HCT116 (cell line): Measurements from ENCODE around the gene CASTOR1. TPM values are rescaled to one million over a fixed set of nuclear protein-coding genes. Genes with fewer than 3 reads are reported as not detected.

Experiments
- ATAC-seq: fragments of 200-7000 bp; cut with Tn5 transposase; 2 replicates; pipeline ENCODE4 v1.9.1; 2020; ENCODE audit warnings: mild to moderate bottlenecking, moderate library complexity
- BruUV-seq: library from RNA; stranded (reverse); fragments of 400-500 nt; replicated peaks from 2 replicates; lab custom pipeline; 2021; lab: Mats Ljungman, UMichigan
- CTCF ChIA-PET: fragments of 300-600 bp; sonication (Branson Sonifier 250); formaldehyde crosslinking; loops from one replicate; lab custom pipeline; 2021; ENCODE audit warnings: antibody characterized with exemption; lab: Charles Lee
- POLR2A ChIA-PET: fragments of 300-600, 350-600 bp; sonication (Branson Sonifier 250); formaldehyde crosslinking; loops from one replicate; lab custom pipeline; 2021; ENCODE audit warnings: antibody characterized with exemption; lab: Charles Lee
- RAD21 ChIA-PET, 2 experiments: fragments of 300-600 bp; sonication (Branson Sonifier 250); formaldehyde crosslinking; loops; one replicate each; lab custom pipeline; 2023; ENCODE audit warnings: low total read pairs in 2 of 2; ENCODE audit not compliant: uncharacterized antibody in 2 of 2, unreplicated experiment in 2 of 2, low non-redundant PET in 1 of 2; lab: Charles Lee
- DNase-seq: peaks from one replicate; pipeline ENCODE4 v3.0.0-alpha.2; 2010; ENCODE audit warnings: low read depth, low spot score
- H2AFZ ChIP-seq: fragments of 200-600 bp; shearing (Covaris generic), sonication (generic); 2 replicates; pipeline ENCODE4 v1.6.1; 2017; ENCODE audit warnings: low read depth, mixed run types, mixed read lengths, antibody characterized with exemption, low read length; ENCODE audit not compliant: poor library complexity, severe bottlenecking
- H3K27ac ChIP-seq: 2 replicates; pipeline ENCODE4 v1.5.1; 2012; ENCODE audit warnings: low read depth, low read length
- H3K27me3 ChIP-seq: fragments of 200-600 bp; sonication (generic); 2 replicates; pipeline ENCODE4 v1.6.1; 2016; ENCODE audit warnings: mixed run types, low read length, mixed read lengths; ENCODE audit not compliant: insufficient read depth
- H3K36me3 ChIP-seq, 2 experiments: fragments of 200-500 bp in 1 of 2; fragments of 200-600 bp in 1 of 2; sonication (Bioruptor generic) in 1 of 2; sonication (generic) in 1 of 2; 2 replicates each; pipeline versions ENCODE4 v1.5.1 to v1.6.1; 2014 to 2016; ENCODE audit warnings: low read length in 2 of 2, inconsistent platforms in 1 of 2, mixed read lengths in 1 of 2, mixed run types in 1 of 2; ENCODE audit not compliant: insufficient read depth in 2 of 2, control insufficient read depth in 1 of 2
- H3K4me1 ChIP-seq, 2 experiments: fragments of 200-600 bp in 1 of 2; sonication (generic) in 1 of 2; 2 replicates each; pipeline versions ENCODE4 v1.5.1 to v1.6.1; 2012 to 2017; ENCODE audit warnings: low read length in 2 of 2, inconsistent platforms in 1 of 2, mild to moderate bottlenecking in 1 of 2, mixed read lengths in 1 of 2, mixed run types in 1 of 2, moderate library complexity in 1 of 2; ENCODE audit not compliant: insufficient read depth in 2 of 2, control insufficient read depth in 1 of 2
- H3K4me2 ChIP-seq: fragments of 200-600 bp; sonication (generic); 2 replicates; pipeline ENCODE4 v1.6.1; 2017; ENCODE audit warnings: mixed run types, low read length, mixed read lengths
- H3K4me3 ChIP-seq, 2 experiments: fragments of 200-600 bp in 1 of 2; sonication (generic) in 1 of 2; replicated peaks in 1 of 2; 2 replicates each; pipeline ENCODE4 v1.5.1; 2011 to 2016; ENCODE audit warnings: low read length in 2 of 2, control low read depth in 1 of 2, low read depth in 1 of 2, mild to moderate bottlenecking in 1 of 2, mixed read lengths in 1 of 2, mixed run types in 1 of 2
- H3K79me2 ChIP-seq: fragments of 200-600 bp; sonication (generic); 2 replicates; pipeline ENCODE4 v1.6.1; 2017; ENCODE audit warnings: mild to moderate bottlenecking, mixed run types, low read length, moderate library complexity, mixed read lengths; ENCODE audit not compliant: insufficient read depth
- H3K9ac ChIP-seq: fragments of 200-600 bp; sonication (generic); 2 replicates; pipeline ENCODE4 v1.6.1; 2016; ENCODE audit warnings: low read length, mixed read lengths
- H3K9me2 ChIP-seq: fragments of 200-600 bp; sonication (generic), shearing (Covaris generic); 2 replicates; pipeline ENCODE4 v1.6.1; 2017; ENCODE audit warnings: mixed run types, mild to moderate bottlenecking, moderate library complexity; ENCODE audit not compliant: insufficient read depth
- H3K9me3 ChIP-seq, 2 experiments: fragments of 200-500 bp in 1 of 2; fragments of 200-600 bp in 1 of 2; sonication (Bioruptor generic) in 1 of 2; sonication (generic) in 1 of 2; 2 replicates each; pipeline ENCODE4 v1.6.1; 2014 to 2017; ENCODE audit warnings: low read length in 2 of 2, mixed read lengths in 2 of 2, inconsistent platforms in 1 of 2, low read depth in 1 of 2, mild to moderate bottlenecking in 1 of 2, mixed run types in 1 of 2, moderate library complexity in 1 of 2; ENCODE audit not compliant: control insufficient read depth in 1 of 2, insufficient read depth in 1 of 2
- H4K20me1 ChIP-seq: fragments of 200-600 bp; sonication (generic), shearing (Covaris generic); 2 replicates; pipeline ENCODE4 v1.6.1; 2017; ENCODE audit warnings: mixed run types, mild to moderate bottlenecking, moderate library complexity; ENCODE audit not compliant: insufficient read depth
- EZH2 ChIP-seq: fragments of 200-600 bp; sonication (generic); IDR thresholded peaks from 2 replicates; pipeline ENCODE4 v1.6.1; 2017; ENCODE audit warnings: antibody characterized with exemption, mixed run types
- FOSL1 ChIP-seq: IDR thresholded peaks from 2 replicates; pipeline ENCODE4 v1.6.1; 2012; ENCODE audit warnings: low read depth
- JUND ChIP-seq: IDR thresholded peaks from 2 replicates; pipeline ENCODE4 v1.6.1; 2012
- POLR2AphosphoS5 ChIP-seq: IDR thresholded peaks from 2 replicates; pipeline ENCODE4 v1.6.1; 2011; ENCODE audit warnings: mild to moderate bottlenecking, low read depth, low read length, moderate library complexity
- RAD21 ChIP-seq: IDR thresholded peaks from 2 replicates; pipeline ENCODE4 v1.6.1; 2012; ENCODE audit warnings: low read depth, mild to moderate bottlenecking
- SIN3A ChIP-seq: IDR thresholded peaks from 2 replicates; pipeline ENCODE4 v1.6.1; 2012; ENCODE audit warnings: low read depth
- SRF ChIP-seq: IDR thresholded peaks from 2 replicates; pipeline ENCODE4 v1.6.1; 2012; ENCODE audit warnings: low read depth
- intact Hi-C: fragments of 100-400 bp; cut with micrococcal nuclease; formaldehyde crosslinking; loops from 2 replicates; pipeline ENCODE4 v1.10.0; 2022
- total RNA-seq: library from RNA; stranded (reverse); gene quantifications from one replicate; pipeline ENCODE4 v1.2.1, GENCODE V29; 2021; ENCODE audit not compliant: unreplicated experiment
- TF ChIP-seq, protein P1 (sequence below), 3 experiments: fragments of 200-600 bp in 1 of 3; sonication (generic) in 1 of 3; IDR thresholded peaks in 2 of 3; conservative IDR thresholded peaks in 1 of 3; 2 replicates each; pipeline ENCODE4 v1.5.1; 2012 to 2017; ENCODE audit warnings: low read depth in 2 of 3, low read length in 2 of 3, antibody characterized with exemption in 1 of 3, borderline replicate concordance in 1 of 3, control low read depth in 1 of 3, mild to moderate bottlenecking in 1 of 3, mixed read lengths in 1 of 3, mixed run types in 1 of 3, moderate library complexity in 1 of 3; ENCODE audit not compliant: insufficient read depth in 1 of 3
- TF ChIP-seq, protein P2 (sequence below): IDR thresholded peaks from 2 replicates; pipeline ENCODE4 v1.6.1; 2012

CASTOR1 gene
- total RNA-seq, 1 experiment from 2014 or later: 6.5 TPM

DNA sequence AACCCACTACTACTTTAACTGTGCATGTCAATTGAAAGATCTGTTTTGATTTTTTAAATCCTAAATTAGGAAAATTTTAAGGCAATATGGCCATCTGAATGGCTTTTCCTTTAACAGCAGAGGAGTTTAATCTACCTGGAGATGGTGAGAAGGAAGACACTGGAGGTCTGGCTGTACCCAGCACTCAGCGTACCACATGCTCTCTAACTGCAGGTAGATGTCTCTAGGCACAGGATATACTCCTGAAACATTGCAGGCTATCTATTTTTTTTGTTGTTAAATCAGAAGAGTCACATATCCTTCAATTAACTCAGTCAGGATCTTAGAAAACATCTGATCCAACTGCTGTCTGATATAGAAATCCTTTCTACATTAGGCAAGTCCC lies 17.3 kb upstream of the CASTOR1 start:
- intact Hi-C loops: no loop called here
- H3K4me1 ChIP-seq: peaks cover 67 to 96% of the 10 kb centered on the region in 2 experiments
- H3K27ac ChIP-seq: peak overlapping the region; percentile 86; the same call in 1 of the 2 replicates
- CTCF ChIA-PET: no interaction called here
- DNase-seq (no peak), ATAC-seq (no peak)
- H3K36me3 ChIP-seq: no peaks in the 10 kb centered on the region
- peak overlapping the region; percentile 52 for H3K4me2 ChIP-seq
- BruUV-seq: no TSS peak
- no peak overlapping the region for H3K4me3 ChIP-seq
- no peak overlapping the region for H2AFZ ChIP-seq
- H3K79me2 ChIP-seq: no peaks in the 10 kb centered on the region
- no peaks in the 10 kb centered on the region for H3K27me3 ChIP-seq
- no peaks in the 10 kb centered on the region for H4K20me1 ChIP-seq
- no peaks in the 10 kb centered on the region for H3K9me3 ChIP-seq
- TF ChIP-seq JUND (no peak), SRF (no peak), POLR2AphosphoS5 (no peak), FOSL1 (no peak), SIN3A (no peak), RAD21 (no peak), EZH2 (no peak)
- TF ChIP-seq, protein P1, sequence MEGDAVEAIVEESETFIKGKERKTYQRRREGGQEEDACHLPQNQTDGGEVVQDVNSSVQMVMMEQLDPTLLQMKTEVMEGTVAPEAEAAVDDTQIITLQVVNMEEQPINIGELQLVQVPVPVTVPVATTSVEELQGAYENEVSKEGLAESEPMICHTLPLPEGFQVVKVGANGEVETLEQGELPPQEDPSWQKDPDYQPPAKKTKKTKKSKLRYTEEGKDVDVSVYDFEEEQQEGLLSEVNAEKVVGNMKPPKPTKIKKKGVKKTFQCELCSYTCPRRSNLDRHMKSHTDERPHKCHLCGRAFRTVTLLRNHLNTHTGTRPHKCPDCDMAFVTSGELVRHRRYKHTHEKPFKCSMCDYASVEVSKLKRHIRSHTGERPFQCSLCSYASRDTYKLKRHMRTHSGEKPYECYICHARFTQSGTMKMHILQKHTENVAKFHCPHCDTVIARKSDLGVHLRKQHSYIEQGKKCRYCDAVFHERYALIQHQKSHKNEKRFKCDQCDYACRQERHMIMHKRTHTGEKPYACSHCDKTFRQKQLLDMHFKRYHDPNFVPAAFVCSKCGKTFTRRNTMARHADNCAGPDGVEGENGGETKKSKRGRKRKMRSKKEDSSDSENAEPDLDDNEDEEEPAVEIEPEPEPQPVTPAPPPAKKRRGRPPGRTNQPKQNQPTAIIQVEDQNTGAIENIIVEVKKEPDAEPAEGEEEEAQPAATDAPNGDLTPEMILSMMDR (IDR thresholded peaks at IDR 0.05 in 2 of 3, conservative IDR thresholded peaks at IDR 0.05 in 1 of 3; ENCODE audit: borderline replicate concordance in 1 of 3, insufficient read depth in 1 of 3, low read depth in 2 of 3, low read length in 2 of 3): no peak
- TF ChIP-seq, protein P2, sequence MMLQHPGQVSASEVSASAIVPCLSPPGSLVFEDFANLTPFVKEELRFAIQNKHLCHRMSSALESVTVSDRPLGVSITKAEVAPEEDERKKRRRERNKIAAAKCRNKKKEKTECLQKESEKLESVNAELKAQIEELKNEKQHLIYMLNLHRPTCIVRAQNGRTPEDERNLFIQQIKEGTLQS: no peak
- TF ChIP-seq, all 23 proteins: peak for 0
- 0 out of 2 replicates have a peak overlapping the region, but pooled peaks have one; percentile 1 for H3K9ac ChIP-seq
- H3K9me2 ChIP-seq: no peaks in the 10 kb centered on the region
- ChIA-PET RAD21 (interaction anchor here in 1 of 2 experiments (0.8 kb wide), 1 partner anchor 19 kb away, joined by 3 read pairs; no protein-coding TSS in a partner anchor), POLR2A (no interaction called here)
